ENCODE results near the gene VIPR1.

VIPR1 gene, protein sequence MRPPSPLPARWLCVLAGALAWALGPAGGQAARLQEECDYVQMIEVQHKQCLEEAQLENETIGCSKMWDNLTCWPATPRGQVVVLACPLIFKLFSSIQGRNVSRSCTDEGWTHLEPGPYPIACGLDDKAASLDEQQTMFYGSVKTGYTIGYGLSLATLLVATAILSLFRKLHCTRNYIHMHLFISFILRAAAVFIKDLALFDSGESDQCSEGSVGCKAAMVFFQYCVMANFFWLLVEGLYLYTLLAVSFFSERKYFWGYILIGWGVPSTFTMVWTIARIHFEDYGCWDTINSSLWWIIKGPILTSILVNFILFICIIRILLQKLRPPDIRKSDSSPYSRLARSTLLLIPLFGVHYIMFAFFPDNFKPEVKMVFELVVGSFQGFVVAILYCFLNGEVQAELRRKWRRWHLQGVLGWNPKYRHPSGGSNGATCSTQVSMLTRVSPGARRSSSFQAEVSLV

DNA sequence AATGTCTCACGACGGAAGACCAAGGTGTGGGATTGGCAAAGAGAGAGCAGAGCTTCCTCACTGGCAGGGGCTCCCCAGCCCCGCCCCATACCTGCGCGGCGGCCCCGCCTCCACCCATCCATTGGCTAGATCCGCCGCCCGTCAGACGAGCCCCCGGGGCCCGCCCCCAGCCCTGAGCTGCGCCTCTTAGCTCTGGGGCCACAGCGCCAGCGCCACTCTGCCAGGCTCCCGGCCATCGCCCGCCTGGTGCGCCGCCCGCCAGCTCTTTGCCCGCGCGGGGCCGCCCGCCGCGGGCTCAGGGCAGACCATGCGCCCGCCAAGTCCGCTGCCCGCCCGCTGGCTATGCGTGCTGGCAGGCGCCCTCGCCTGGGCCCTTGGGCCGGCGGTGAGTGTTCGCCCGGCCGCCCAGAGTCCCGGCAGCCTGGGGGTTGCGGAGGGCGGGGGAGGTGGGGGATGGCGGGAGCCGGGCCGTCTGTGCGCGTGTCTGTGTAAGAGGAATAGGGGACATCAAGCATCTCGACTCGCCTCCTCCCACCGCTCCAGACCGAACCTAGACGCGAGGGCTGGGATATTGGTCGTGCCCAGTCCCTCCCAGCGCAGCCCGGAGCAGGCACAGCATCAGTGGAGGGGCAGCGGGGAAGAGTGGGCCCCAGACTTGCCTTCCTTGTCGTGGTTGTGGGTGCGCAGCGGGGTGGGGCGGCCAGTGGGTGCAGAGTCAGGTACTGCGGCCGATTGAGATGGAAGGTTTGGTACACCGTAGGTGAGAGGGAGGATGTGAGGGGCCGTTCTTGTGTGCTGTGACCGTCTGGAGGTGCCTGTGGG is at the start of gene VIPR1:
VIPR1 (plus strand) TSS at position 215 of the 822 bp plus-strand sequence; CDS start at position 308, 93 bp downstream.
- H3K27ac ChIP-seq, result peak within 1 kb of the TSS; percentile 46
- H3K36me3 ChIP-seq (ENCODE audit: control insufficient read depth, insufficient read depth, low read length), result no peaks in the 10 kb centered on the region
- peak within 1 kb of the TSS; percentile 67 for H3K4me3 ChIP-seq (ENCODE audit: low read depth, low read length)
- no peaks in the 10 kb centered on the region for H3K27me3 ChIP-seq (ENCODE audit: control insufficient read depth, insufficient read depth, low read length)
- H3K4me1 ChIP-seq, result peaks cover 2% of the 10 kb centered on the region
- H3K9ac ChIP-seq, result no peak within 1 kb of the TSS
- peak within 1 kb of the TSS; percentile 95 for H3K4me2 ChIP-seq (ENCODE audit: low read length)
- TF ChIP-seq, protein P1, sequence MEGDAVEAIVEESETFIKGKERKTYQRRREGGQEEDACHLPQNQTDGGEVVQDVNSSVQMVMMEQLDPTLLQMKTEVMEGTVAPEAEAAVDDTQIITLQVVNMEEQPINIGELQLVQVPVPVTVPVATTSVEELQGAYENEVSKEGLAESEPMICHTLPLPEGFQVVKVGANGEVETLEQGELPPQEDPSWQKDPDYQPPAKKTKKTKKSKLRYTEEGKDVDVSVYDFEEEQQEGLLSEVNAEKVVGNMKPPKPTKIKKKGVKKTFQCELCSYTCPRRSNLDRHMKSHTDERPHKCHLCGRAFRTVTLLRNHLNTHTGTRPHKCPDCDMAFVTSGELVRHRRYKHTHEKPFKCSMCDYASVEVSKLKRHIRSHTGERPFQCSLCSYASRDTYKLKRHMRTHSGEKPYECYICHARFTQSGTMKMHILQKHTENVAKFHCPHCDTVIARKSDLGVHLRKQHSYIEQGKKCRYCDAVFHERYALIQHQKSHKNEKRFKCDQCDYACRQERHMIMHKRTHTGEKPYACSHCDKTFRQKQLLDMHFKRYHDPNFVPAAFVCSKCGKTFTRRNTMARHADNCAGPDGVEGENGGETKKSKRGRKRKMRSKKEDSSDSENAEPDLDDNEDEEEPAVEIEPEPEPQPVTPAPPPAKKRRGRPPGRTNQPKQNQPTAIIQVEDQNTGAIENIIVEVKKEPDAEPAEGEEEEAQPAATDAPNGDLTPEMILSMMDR (IDR thresholded peaks at IDR 0.05), result no peak
- H3K79me2 ChIP-seq, result no peaks in the 10 kb centered on the region
- no peaks in the 10 kb centered on the region for H3K9me3 ChIP-seq (ENCODE audit: control insufficient read depth, low read length)
- peak within 1 kb of the TSS; percentile 85 for H2AFZ ChIP-seq

DNA sequence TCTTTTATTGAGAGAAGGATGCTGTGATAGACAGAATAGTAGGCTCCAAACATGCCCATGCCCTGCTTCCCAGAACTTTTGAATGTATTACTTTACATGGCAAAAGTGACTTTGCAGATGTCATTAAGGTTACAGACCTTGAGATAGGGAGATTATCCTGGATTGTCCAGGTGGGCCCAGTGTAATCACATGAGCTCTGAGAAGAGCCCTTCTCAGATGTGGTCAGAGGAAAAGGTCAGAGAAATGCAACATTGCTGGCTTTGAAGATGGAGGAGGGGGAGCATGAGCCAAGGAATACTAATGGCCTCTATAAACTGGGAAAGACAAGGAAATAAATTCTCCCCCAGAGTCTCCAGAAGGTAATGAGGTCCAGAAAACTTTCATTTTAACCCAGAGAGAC is 46.2 kb upstream of the VIPR1 start:
- TF ChIP-seq, protein P1 (IDR thresholded peaks at IDR 0.05), result no peak
- H3K27ac ChIP-seq, result no peak overlapping the region

DNA sequence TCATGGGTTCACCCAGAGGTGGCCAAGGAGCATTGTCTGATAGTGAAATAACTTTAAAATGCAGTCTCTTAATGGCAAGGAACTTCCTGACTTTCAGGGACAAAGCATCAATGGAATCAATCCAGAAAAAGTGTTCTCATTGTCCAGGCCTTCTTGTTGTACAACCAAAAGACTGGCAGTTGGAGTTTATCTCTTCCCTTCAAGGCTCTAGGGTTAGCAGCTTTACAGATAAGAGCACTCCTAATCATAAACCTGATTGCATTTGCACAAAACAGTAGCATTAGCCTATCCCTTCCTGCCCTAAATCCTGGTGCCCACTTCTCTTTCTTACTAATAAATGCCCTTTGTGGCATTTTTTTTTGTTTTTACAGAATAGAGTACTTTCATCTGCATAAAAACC is 43.3 kb upstream of the VIPR1 start:
- no peak overlapping the region for H3K27ac ChIP-seq
- no peaks in the 10 kb centered on the region for H3K9me3 ChIP-seq (ENCODE audit: control insufficient read depth, low read length)
- H2AFZ ChIP-seq, result no peak overlapping the region
- no peaks in the 10 kb centered on the region for H3K4me1 ChIP-seq
- H3K4me2 ChIP-seq (ENCODE audit: low read length), result no peak overlapping the region
- H3K27me3 ChIP-seq (ENCODE audit: control insufficient read depth, insufficient read depth, low read length), result no peaks in the 10 kb centered on the region
- no peak overlapping the region for H3K4me3 ChIP-seq (ENCODE audit: low read depth, low read length)
- H3K36me3 ChIP-seq (ENCODE audit: control insufficient read depth, insufficient read depth, low read length), result no peaks in the 10 kb centered on the region
- H3K9ac ChIP-seq, result no peak overlapping the region
- TF ChIP-seq, protein P1 (IDR thresholded peaks at IDR 0.05), result no peak
- no peaks in the 10 kb centered on the region for H3K79me2 ChIP-seq

More for the DNA sequence above, 46.2 kb upstream of the VIPR1 start:
- Histone ChIP-seq H3K27me3 (ENCODE audit: control insufficient read depth, insufficient read depth, low read length) (no peaks in the 10 kb centered on the region), H3K9me3 (ENCODE audit: control insufficient read depth, low read length) (no peaks in the 10 kb centered on the region), H3K4me1 (no peaks in the 10 kb centered on the region), H3K36me3 (ENCODE audit: control insufficient read depth, insufficient read depth, low read length) (no peaks in the 10 kb centered on the region), H3K79me2 (no peaks in the 10 kb centered on the region), H2AFZ (no peak overlapping the region), H3K4me2 (ENCODE audit: low read length) (no peak overlapping the region), H3K4me3 (ENCODE audit: low read depth, low read length) (no peak overlapping the region), H3K9ac (no peak overlapping the region)

GRCh38 chr3:42461762-42462161 is 40.7 kb upstream of the VIPR1 start:
- Histone ChIP-seq H3K4me2 (ENCODE audit: low read length) (no peak overlapping the region), H3K9ac (no peak overlapping the region), H3K4me3 (ENCODE audit: low read depth, low read length) (no peak overlapping the region), H3K27ac (no peak overlapping the region), H2AFZ (no peak overlapping the region), H3K36me3 (ENCODE audit: control insufficient read depth, insufficient read depth, low read length) (no peaks in the 10 kb centered on the region), H3K27me3 (ENCODE audit: control insufficient read depth, insufficient read depth, low read length) (no peaks in the 10 kb centered on the region), H3K9me3 (ENCODE audit: control insufficient read depth, low read length) (no peaks in the 10 kb centered on the region), H3K79me2 (no peaks in the 10 kb centered on the region), H3K4me1 (no peaks in the 10 kb centered on the region)
- TF ChIP-seq, protein P1 (IDR thresholded peaks at IDR 0.05), result no peak

All from parathyroid adenoma (tissue), 2 donors.